Peyer's patch (tissue), 4 donors: ENCODE results near the gene CD72.

Source experiments
- POLR2A ChIP-seq, 2 donors: fragments of 450-650 bp; IDR thresholded peaks; one replicate each; pipeline ENCODE4 v1.5.1; 2017; ENCODE audit warnings: antibody characterized with exemption in 2 of 2, mild to moderate bottlenecking in 2 of 2, moderate library complexity in 2 of 2
- TF ChIP-seq, protein P1 (sequence below), 6 experiments: fragments of 450-650 bp in 4 of 6; fragments of 200-600 bp in 2 of 6; sonication (generic) in 1 of 6; IDR thresholded peaks; one replicate each; pipeline ENCODE4 v1.5.1; 2017 to 2019; ENCODE audit warnings: antibody characterized with exemption in 6 of 6, mild to moderate bottlenecking in 3 of 6, moderate library complexity in 1 of 6

DNA sequence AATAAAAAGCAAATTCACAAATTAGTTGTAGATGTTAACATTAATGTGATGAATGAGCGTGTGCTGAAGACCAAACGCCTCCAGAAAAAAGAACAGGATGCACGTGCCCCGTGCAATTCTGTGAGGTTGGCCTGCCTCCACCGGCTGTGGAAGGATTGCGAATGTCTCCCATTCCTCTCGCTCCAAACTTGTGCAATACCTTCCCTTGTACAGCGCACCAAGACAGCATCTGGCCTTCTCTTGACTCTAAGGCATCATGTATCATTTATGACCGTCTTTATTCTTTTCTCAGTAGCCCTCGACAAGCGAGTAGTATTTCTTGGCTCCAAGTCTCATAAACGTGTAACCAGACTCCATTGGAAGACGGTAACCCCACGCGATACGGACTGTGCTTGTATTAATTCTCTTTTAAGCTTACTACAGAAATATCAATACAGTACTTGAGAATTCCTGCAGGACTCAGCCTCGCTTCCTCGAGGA lies 14.7 kb downstream of the CD72 start:
- TF ChIP-seq, protein P1, sequence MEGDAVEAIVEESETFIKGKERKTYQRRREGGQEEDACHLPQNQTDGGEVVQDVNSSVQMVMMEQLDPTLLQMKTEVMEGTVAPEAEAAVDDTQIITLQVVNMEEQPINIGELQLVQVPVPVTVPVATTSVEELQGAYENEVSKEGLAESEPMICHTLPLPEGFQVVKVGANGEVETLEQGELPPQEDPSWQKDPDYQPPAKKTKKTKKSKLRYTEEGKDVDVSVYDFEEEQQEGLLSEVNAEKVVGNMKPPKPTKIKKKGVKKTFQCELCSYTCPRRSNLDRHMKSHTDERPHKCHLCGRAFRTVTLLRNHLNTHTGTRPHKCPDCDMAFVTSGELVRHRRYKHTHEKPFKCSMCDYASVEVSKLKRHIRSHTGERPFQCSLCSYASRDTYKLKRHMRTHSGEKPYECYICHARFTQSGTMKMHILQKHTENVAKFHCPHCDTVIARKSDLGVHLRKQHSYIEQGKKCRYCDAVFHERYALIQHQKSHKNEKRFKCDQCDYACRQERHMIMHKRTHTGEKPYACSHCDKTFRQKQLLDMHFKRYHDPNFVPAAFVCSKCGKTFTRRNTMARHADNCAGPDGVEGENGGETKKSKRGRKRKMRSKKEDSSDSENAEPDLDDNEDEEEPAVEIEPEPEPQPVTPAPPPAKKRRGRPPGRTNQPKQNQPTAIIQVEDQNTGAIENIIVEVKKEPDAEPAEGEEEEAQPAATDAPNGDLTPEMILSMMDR (IDR thresholded peaks at IDR 0.05): no peak
- peak in 1 of 2 donors; percentile 36 for TF ChIP-seq POLR2A (IDR thresholded peaks at IDR 0.05)
